ENCODE results near the gene LRP10. TPM values are rescaled to one million over a fixed set of nuclear protein-coding genes. Genes with fewer than 3 reads are reported as not detected.
A peak's percentile ranks its signal among the peaks of the same experiment; 100 is the strongest.

The LRP10 gene
- total and polyA plus RNA-seq, 2 of the 8 experiments (the other 6 are each of a cell fraction or from before 2014, with no cell fraction given) = 12.4 to 15.6 TPM

GRCh38 chr14:22836301-22837113, 35.0 kb upstream of the LRP10 start, which contains the start of gene MMP14:
Gene MMP14 (plus strand): TSS chr14:22836585. CDS start chr14:22836818, 233 bp downstream.
- Histone ChIP-seq H3K56ac (replicated peaks; ENCODE audit: insufficient read length, low read depth, low read length) (peak within 1 kb of the TSS; percentile 60), H3K36me3 (ENCODE audit: control insufficient read depth in 2 of 4, insufficient read depth in 4 of 4, low read length in 3 of 4) (peaks cover 7 to 27% (median 16%) of the 10 kb centered on the region in 4 experiments), H3K27me3 (replicated peaks in 1 of 4; ENCODE audit: control insufficient read depth in 3 of 4, extremely low read depth in 1 of 4, insufficient read depth in 3 of 4, low read length in 3 of 4) (no peaks in the 10 kb centered on the region), H4K8ac (ENCODE audit: extremely low read depth, insufficient read depth, low read length) (peak within 1 kb of the TSS; percentile 93), H3K4me3 (ENCODE audit: extremely low read depth in 1 of 4, insufficient read depth in 2 of 4, low read depth in 3 of 4, low read length in 4 of 4) (peak within 1 kb of the TSS; percentile 80 to 99 (median 87)), H2BK12ac (ENCODE audit: low read depth, low read length) (0 out of 2 replicates have a peak within 1 kb of the TSS, but pooled peaks have one; percentile 43), H3K9me3 (ENCODE audit: insufficient read depth in 2 of 2, low read depth in 1 of 2, low read length in 1 of 2) (no peaks in the 10 kb centered on the region), H3K79me2 (ENCODE audit: control insufficient read depth in 1 of 2, insufficient read depth in 2 of 2, low read length in 2 of 2) (peaks cover 0 to 25% of the 10 kb centered on the region in 2 experiments; a peak in 1 of 4 replicates), H2BK20ac (ENCODE audit: low read length) (peak within 1 kb of the TSS; percentile 48; the same call in 1 of the 2 replicates), H2BK120ac (replicated peaks; ENCODE audit: low read depth, low read length) (no peak within 1 kb of the TSS), H3K18ac (ENCODE audit: extremely low read depth, low read length) (peak within 1 kb of the TSS; percentile 60), H3K4me1 (replicated peaks in 1 of 4; ENCODE audit: control insufficient read depth in 3 of 4, insufficient read depth in 4 of 4, low read length in 3 of 4) (peaks cover 8 to 17% (median 14%) of the 10 kb centered on the region in 4 experiments), H2AFZ (ENCODE audit: low read length) (0 out of 2 replicates have a peak within 1 kb of the TSS, but pooled peaks have one; percentile 15), H3K4me2 (ENCODE audit: insufficient read depth in 1 of 2, low read depth in 2 of 2, low read length in 2 of 2) (peak within 1 kb of the TSS; percentile 73 to 98), H3K14ac (ENCODE audit: insufficient read length) (no peak within 1 kb of the TSS), H3K9ac (replicated peaks in 1 of 4; ENCODE audit: extremely low read depth in 1 of 4, low read depth in 3 of 4, low read length in 3 of 4) (peak within 1 kb of the TSS; percentile 76 to 92 (median 84)), H2AK5ac (ENCODE audit: low read depth, low read length) (peak within 1 kb of the TSS; percentile 40; the same call in 1 of the 2 replicates), H3K23me2 (ENCODE audit: low read depth, low read length) (peaks cover 14% of the 10 kb centered on the region; the same call in 1 of the 2 replicates), H3K4ac (replicated peaks; ENCODE audit: insufficient read length, low read depth, low read length) (no peak within 1 kb of the TSS), H2BK15ac (ENCODE audit: low read length) (no peak within 1 kb of the TSS), H4K91ac (replicated peaks; ENCODE audit: insufficient read length, low read length) (peak within 1 kb of the TSS; percentile 1), H3K23ac (ENCODE audit: insufficient read length) (no peak within 1 kb of the TSS), H3K79me1 (ENCODE audit: low read depth, low read length) (peaks cover 8% of the 10 kb centered on the region), H2BK5ac (ENCODE audit: low read depth, low read length) (peak within 1 kb of the TSS; percentile 77; the same call in 1 of the 2 replicates), H4K5ac (ENCODE audit: insufficient read length, low read depth, low read length) (no peak within 1 kb of the TSS), H4K20me1 (replicated peaks in 1 of 2; ENCODE audit: control insufficient read depth in 1 of 2, insufficient read depth in 2 of 2, low read length in 2 of 2) (no peaks in the 10 kb centered on the region), H3K27ac (ENCODE audit: low read depth, low read length) (peak within 1 kb of the TSS; percentile 53)
- POLR2A ChIA-PET (ENCODE audit: partially characterized antibody) = interaction anchor here (0.6 to 16.3 kb wide), 16 partner anchors 8 to 519 kb away, joined by 3 to 203 read pairs (median 4); partner anchors contain the start of genes LRP10, MRPL52, PRMT5 and RBM23
- CTCF ChIA-PET (ENCODE audit: partially characterized antibody) = interaction anchor here (0.6 to 56.0 kb wide), 12 partner anchors 17 to 1649 kb away, joined by 3 to 1562 read pairs (median 4); partner anchors contain the start of genes LRP10, MMP14, MRPL52 and OXA1L
- WGBS, 2 experiments (ENCODE audit: extremely low coverage in 1 of 2, insufficient coverage in 1 of 2, insufficient read length in 1 of 2, insufficient replicate concordance in 2 of 2, low coverage in 1 of 2, low lambda C conversion rate in 2 of 2, missing lambda C conversion rate in 1 of 2) = 1% methylated on average over 26 of the region's 46 CpGs; no CpG with 5 or more reads in 1 of the 2 experiments
- no peak for FAIRE-seq
- DNase-seq (ENCODE audit: low read depth in 1 of 2, low spot score in 2 of 2) = peak in 1 of 2 experiments; percentile 60
- TF ChIP-seq CBX5 (IDR thresholded peaks at IDR 0.05; ENCODE audit: low read depth, low read length) (no peak), CHD2 (IDR thresholded peaks at IDR 0.05; ENCODE audit: low read length) (no peak), NRF1 (IDR thresholded peaks at IDR 0.05; ENCODE audit: low read depth, low read length) (no peak), KDM1A (IDR thresholded peaks at IDR 0.05; ENCODE audit: borderline replicate concordance, low read length) (no peak), POLR2A (IDR thresholded peaks at IDR 0.05; ENCODE audit: control extremely low read depth in 1 of 2, low read depth in 2 of 2, low read length in 2 of 2) (peak; percentile 43 to 72; a peak in 2 of 3 replicates), ATF2 (IDR thresholded peaks at IDR 0.05; ENCODE audit: low read length) (no peak), TAF7 (optimal IDR thresholded peaks at IDR 0.05; ENCODE audit: borderline replicate concordance, low read depth, low read length) (no peak), YY1 (IDR thresholded peaks at IDR 0.05; ENCODE audit: low read depth, low read length) (no peak), SP4 (IDR thresholded peaks at IDR 0.05; ENCODE audit: low read length) (no peak), POLR2AphosphoS5 (IDR thresholded peaks at IDR 0.05; ENCODE audit: low read depth, low read length) (peak; percentile 46)
